HG03520 (cell line): ENCODE measurements around the gene PTGER4.
"Not testable (repeated sequence)": the region's sequence is repeated elsewhere in the genome, so short reads cannot be mapped to it uniquely, and the experiment has no call there.

Experiments used
- ATAC-seq: cut with Tn5 transposase; IDR thresholded peaks from one replicate; pipeline ENCODE4 v1.9.1; 2021; ENCODE audit warnings: mild to moderate bottlenecking, moderate library complexity; ENCODE audit not compliant: unreplicated experiment

Gene PTGER4

DNA sequence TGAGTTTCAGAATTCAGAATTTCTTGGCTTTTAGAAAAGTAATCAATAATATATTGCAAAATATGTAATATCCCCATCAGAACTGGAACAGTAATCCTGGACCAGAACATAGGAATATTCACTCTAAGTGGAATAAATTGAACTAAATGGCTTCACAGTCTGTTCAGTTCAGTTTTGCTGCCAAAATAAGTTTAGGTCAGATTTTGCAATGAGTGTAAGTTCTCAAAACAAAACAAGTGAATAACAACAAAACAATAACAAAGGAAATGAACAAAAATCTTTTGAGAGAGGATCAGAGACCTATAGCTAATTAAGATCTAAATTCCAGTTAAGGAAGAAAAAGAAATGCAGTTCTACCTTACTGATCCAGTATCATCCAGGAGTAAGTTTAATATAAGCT is 9.3 kb downstream of the PTGER4 start:
- no peak for ATAC-seq

DNA sequence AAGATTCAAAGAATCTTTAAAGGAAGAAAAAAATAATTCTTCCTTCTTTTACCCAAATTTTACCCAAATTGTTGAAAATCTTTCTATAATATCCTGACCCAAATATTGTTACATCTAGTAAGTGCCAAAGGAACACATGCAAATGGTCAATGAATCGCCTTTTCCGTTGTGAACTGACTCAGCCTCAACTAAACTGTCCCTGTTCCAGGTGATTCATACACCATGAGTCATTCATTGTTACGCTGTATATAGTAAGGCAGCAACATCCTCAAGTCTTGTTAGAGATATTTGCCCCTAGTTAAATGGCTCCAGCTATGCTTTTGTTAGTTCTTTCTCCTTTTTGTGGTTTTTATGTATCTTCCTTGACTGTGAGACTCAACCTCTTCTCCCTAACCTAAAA is 9.7 kb downstream of the PTGER4 start:
- ATAC-seq = no peak

GRCh38 chr5:40690267-40690666 is 10.6 kb downstream of the PTGER4 start:
- no peak for ATAC-seq

DNA sequence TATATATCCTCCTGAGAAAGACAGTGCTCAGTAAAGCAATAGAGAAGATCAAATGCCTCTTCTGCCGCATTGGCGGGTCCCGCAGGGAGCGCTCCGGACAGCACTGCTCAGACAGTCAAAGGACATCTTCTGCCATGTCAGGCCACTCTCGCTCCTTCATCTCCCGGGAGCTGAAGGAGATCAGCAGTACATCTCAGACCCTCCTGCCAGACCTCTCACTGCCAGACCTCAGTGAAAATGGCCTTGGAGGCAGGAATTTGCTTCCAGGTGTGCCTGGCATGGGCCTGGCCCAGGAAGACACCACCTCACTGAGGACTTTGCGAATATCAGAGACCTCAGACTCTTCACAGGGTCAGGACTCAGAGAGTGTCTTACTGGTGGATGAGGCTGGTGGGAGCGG is 12.2 kb downstream of the PTGER4 start:
- no peak for ATAC-seq

- no peak for ATAC-seq
These were observed 14.7 kb downstream of the PTGER4 start for GRCh38 chr5:40694433-40694832.

DNA sequence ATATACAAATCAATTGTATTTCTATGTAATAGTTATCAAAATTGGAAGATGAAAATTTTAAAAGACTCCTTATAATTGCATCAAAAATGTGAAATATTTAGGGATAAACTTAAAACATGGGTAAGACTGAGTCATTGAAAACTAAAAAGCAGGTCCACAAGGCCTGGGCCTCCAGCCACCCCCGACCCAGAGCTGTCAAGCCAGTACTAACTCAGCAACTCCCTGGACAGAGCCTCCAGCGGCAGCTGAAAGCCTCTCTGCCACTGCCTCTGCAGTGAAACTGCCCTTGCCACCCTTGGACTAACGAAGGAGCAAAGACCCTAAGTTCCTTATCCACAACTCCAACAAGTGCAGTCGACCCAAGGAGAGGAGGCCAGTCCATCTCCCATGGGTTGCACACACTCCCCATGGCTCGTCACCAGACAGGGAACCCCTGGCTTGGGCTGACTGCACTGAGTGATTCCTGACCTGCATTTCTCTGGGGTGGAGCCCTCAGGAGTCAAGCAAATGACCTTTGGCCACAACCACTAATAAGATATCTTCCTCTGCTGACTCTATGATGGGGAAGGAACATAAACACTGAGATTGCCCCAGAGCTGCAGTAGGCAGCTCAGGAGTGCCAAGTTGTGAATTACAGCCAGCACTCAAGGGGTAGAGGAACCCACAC is 20.5 kb downstream of the PTGER4 start:
- ATAC-seq = no peak

DNA sequence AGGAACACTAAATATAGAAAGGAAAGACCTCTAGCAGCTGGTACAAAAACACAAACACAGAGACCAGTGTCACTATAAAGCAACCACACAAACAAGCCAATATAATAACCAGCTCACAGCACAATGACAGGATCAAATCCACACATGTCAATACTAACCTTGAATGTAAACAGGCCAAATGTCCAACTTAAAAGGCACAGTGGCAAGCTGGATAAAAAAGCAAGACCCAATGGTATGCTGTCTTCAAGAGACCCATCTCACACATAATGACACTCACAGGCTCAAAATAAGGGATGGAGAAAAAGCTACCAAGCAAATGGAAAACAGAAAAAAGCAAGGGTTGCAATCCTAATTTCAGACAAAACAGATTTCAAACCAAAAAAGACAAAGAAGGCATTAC is 22.3 kb downstream of the PTGER4 start:
- ATAC-seq = not testable (repeated sequence)

DNA sequence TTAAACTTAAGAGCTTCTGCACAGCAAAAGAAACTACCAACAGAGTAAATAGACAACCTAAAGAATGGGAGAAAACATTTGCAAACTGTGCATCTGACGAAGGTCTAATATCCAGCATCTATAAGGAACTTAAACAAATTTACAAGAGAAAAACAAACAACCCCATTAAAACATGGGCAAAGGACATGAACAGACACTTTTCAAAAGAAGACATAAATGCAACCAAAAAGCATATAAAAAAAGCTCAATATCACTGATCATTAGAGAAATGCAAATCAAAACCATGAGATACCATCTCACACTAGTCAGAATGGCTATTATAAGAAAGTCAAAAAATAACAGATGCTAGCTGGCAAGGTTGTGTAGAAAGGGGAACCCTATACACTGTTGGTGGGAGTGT is 25.8 kb downstream of the PTGER4 start:
- not testable (repeated sequence) for ATAC-seq

GRCh38 chr5:40710575-40710974 is 30.9 kb downstream of the PTGER4 start:
- not testable (repeated sequence) for ATAC-seq

- ATAC-seq = no peak
These were observed 34.3 kb downstream of the PTGER4 start for GRCh38 chr5:40714001-40714400.

DNA sequence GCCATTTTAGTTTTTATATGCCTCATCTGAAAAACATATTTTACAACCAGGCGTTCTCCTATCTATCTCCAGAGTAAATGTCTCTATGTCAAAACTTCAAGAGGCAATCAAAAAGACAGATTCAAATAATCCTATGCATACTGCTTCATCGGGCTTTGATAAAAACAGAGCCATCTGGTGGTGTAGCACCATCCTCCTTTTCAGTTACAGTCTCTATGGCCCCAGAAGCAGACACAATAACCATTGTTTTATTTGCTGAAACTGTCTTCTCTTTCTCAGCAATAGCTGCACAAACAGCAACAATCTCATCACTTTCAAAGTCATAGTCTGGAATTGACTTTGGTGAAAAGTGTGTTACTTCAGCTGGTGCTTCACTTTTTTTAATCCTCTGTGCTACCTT is 36.3 kb downstream of the PTGER4 start:
- no peak for ATAC-seq

GRCh38 chr5:40716590-40716989 is 36.9 kb downstream of the PTGER4 start:
- ATAC-seq = no peak

GRCh38 chr5:40717281-40717680 is 37.6 kb downstream of the PTGER4 start:
- ATAC-seq = no peak

- ATAC-seq = no peak
These were observed 40.4 kb downstream of the PTGER4 start for GRCh38 chr5:40720069-40720468.

DNA sequence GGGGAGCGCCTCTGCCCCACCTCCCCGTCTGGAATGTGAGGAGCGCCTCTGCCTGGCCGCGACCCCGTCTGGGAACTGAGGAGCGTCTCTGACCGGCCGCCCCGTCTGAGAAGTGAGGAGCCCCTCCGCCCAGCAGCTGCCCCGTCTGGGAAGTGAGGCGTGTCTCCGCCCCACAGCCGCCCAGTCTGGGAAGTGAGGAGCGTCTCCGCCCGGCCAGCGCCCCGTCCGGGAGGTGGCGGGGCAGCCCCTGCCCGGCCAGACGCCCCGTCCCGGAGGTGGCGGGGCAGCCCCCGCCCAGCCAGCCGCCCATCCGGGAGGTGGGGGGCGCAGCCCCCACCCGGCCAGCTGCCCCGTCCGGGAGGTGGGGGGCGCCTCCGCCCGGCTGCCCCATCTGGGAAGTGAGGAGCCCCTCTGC is 42.8 kb downstream of the PTGER4 start:
- ATAC-seq = not testable (repeated sequence)

GRCh38 chr5:40733434-40733833 is 53.7 kb downstream of the PTGER4 start:
- ATAC-seq = no peak

DNA sequence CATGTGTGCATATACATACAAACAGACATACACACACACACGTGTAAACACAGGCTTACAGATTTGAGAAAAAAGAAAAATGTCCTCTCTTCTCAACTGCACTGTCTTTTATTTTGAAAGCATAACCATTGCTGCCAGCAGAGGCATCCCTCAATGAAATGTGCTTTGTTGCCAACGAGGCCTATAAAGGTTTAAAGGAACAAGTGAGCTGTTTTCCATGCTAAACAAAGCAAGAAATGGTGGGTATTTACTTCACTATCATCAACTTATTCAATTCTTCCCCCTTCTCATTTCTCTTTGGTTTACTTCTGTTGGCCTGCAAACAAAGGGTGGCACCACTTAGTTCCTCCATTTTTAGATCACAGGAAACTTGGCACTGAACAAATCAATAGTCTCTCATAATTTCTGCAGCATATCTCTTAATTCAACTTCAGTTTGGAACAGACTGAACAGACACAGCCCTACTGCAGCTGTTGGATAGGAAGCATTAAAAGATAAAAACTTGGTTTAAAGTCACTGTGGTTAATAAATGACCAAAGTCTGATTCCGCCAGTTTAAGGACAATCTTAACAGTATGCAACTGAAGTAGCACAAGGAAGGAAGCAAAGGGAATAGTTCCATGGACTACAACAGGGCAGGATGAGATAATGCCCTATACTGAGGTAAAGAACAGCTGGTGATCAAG is 54.3 kb downstream of the PTGER4 start:
- no peak for ATAC-seq

DNA sequence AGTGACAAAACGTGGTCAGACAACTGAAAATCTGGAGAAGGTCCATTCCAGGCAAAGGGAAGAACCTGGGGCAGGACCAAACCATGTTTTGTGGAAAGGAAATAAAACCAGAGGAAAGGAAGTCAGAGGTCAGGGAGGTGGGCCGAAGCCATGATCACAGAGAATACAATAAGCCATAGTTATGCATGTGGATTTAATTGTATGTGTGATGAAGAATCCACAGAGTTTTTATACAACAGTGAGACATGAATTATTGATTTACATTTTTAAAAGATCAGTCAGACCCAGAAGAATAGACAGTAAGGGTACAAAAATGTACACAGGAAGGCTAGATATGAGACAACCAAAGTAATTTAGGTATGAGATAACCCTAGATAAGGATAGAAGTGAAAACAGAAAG is 55.3 kb downstream of the PTGER4 start:
- ATAC-seq = no peak

GRCh38 chr5:40735609-40736008 is 55.9 kb downstream of the PTGER4 start:
- no peak for ATAC-seq

GRCh38 chr5:40736103-40736875 is 56.6 kb downstream of the PTGER4 start:
- peak; percentile 91 for ATAC-seq

DNA sequence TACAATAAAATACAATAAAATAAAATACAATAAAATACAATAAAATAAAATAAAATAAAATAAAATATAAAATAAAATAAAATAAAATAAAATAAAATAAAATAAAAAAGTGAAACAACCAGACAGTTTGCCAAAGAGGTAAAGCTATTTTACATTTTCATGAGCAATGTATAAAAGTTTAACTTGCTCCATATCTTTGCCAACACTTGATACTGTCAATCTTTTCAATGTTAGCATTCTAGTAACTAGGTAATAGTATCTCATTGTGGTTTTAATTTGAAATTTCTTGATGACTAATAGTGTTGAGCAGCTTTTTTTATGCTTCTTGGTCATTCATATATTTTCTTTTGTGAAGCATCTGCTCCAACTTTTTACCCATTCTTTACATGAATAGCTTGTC is 58.8 kb downstream of the PTGER4 start:
- no peak for ATAC-seq
